Raji (cell line): ENCODE measurements around the gene RAPH1.

Source experiments
- POLR2A ChIP-seq: IDR thresholded peaks from 2 replicates; pipeline ENCODE4 v1.6.1; 2011; ENCODE audit warnings: low read depth, low read length, control low read depth; ENCODE audit not compliant: insufficient read depth

Gene RAPH1

GRCh38 chr2:203500951-203501350, 34.1 kb downstream of the RAPH1 start:
- no peak for TF ChIP-seq POLR2A

GRCh38 chr2:203500297-203500696, 34.8 kb downstream of the RAPH1 start:
- no peak for TF ChIP-seq POLR2A

- TF ChIP-seq POLR2A = no peak
Observed at GRCh38 chr2:203498161-203498560, 36.9 kb downstream of the RAPH1 start.

GRCh38 chr2:203492965-203493364, 42.1 kb downstream of the RAPH1 start:
- TF ChIP-seq POLR2A = no peak

DNA sequence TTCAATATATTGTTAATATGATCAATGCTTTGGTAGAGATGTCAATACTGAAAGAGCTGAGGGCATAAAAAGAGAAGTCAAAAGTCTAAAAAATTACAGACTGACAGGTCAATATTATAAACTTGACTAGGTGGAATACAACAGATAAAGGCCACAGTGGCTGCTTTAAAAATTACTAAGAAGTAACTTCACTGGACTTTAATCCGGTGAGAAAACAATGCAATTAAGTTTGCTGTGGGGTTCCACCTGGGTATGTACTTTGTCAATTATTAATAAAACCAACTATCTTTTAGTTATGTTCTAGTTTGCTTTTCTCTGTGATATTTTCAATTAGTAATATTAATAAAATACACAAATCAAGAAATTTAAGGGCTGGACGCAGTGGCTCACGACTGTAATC, 44.7 kb downstream of the RAPH1 start:
- no peak for TF ChIP-seq POLR2A

DNA sequence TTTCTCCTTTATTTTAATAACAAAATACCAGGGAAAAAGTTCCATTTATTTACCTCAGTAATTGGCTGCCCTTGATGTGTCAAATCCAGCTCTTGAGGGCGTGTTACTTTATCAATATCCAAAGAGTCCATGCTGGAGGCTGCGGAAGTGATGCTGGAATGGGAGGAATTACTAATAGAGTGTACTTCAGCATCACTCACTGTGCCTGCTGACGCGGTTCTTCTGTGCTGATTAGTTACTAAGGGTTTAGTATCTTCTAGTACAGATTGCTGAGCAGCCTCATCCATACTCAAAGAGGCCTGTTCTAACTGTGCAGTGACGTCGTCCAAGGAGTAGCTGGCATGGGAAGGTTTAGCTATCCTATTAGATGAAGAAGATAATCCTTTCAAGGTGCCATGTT, 45.6 kb downstream of the RAPH1 start:
- TF ChIP-seq POLR2A = no peak

GRCh38 chr2:203484266-203485112, 50.6 kb downstream of the RAPH1 start:
- no peak for TF ChIP-seq POLR2A

- TF ChIP-seq POLR2A = no peak
Observed at GRCh38 chr2:203480623-203481022, 54.5 kb downstream of the RAPH1 start.

- no peak for TF ChIP-seq POLR2A
Observed at GRCh38 chr2:203476881-203477280, 58.2 kb downstream of the RAPH1 start.

GRCh38 chr2:203471323-203471722, 63.8 kb downstream of the RAPH1 start:
- TF ChIP-seq POLR2A = no peak

GRCh38 chr2:203470371-203470770, 64.7 kb downstream of the RAPH1 start:
- no peak for TF ChIP-seq POLR2A

DNA sequence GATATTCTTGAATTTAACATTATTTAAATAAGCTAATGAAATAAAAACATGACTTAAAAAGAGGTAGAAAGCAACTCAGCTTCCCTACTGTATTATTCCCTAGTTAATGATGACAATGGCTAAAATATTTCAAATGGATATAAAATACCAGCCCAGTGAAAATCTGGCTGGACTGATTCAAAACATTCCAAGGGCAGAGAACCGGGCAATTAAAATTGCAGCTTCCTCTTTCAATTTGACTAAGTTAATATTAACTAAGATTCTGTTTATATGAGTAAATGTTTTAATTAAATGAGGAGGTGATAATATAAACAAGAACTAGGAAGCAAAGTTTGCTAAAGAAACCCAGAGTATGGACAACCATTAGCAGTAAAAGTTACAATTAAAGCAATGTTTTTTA, 65.6 kb downstream of the RAPH1 start:
- no peak for TF ChIP-seq POLR2A

- TF ChIP-seq POLR2A = no peak
Observed at GRCh38 chr2:203463266-203463678, 71.8 kb downstream of the RAPH1 start.

GRCh38 chr2:203462308-203462707, 72.8 kb downstream of the RAPH1 start:
- no peak for TF ChIP-seq POLR2A

DNA sequence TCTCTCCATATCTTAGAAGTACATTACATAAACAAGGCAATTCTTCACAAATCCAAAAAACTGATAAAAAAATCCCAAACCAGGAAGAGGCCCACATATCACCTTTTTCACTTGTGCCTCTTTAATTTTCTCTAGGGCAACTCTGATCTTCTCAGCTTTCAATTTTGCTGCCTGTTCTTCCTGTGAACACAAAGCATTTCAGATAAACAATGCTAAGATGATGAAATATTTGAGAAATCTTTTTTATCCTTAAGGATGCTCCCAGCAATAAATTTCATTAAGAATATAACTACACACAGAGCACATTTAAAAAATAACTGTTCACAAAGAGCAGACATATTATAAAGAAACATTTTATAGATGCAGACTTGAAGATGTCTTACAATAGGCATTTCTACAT, 73.4 kb downstream of the RAPH1 start:
- TF ChIP-seq POLR2A = no peak

DNA sequence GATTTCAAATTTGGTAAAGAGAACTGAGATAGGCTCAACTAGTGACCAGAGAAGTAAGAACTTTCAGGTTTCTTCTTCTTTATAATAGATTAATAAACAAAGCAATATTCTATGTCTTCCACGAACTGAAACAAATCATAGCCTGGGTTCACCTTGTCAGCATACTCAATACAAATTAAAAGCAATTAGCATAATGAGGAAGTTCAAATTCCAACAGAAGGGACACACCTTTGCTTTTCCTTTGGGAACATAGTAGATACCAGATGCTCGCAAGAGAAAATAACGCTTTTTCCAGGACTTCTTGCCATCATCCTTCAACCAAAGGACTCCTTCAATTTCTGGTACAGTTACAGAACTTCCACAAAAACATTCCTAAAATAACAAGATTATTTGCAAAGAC, 79.9 kb downstream of the RAPH1 start:
- TF ChIP-seq POLR2A = no peak

- TF ChIP-seq POLR2A = no peak
Observed at GRCh38 chr2:203453858-203454451, 81.1 kb downstream of the RAPH1 start.

DNA sequence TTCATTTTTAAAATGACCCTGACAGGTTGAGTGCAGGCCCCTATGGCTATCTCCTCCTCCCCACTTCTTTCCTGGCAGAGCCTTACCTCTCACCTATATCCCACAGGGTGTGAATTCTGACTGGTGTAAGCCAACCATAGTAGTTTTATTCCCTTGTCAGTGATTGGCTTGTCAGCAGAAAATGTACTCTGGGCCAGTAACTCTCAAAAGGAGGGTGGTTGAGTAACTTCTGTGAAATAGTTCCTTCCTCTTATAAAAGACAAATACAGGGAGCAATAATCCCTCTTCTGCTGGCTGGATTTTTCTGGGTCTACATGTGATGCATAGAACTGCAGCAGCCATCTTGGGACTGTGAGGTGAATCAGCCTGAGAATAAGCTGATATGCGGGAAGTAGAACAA, 83.4 kb downstream of the RAPH1 start:
- TF ChIP-seq POLR2A = no peak
